ENCODE measurements around the gene PLCG2. TPM values are rescaled to one million over a fixed set of nuclear protein-coding genes. Genes with fewer than 3 reads are reported as not detected.

PLCG2 gene
- total RNA-seq, 2 donors from 2014 or later: 7.4 to 13.4 TPM

DNA sequence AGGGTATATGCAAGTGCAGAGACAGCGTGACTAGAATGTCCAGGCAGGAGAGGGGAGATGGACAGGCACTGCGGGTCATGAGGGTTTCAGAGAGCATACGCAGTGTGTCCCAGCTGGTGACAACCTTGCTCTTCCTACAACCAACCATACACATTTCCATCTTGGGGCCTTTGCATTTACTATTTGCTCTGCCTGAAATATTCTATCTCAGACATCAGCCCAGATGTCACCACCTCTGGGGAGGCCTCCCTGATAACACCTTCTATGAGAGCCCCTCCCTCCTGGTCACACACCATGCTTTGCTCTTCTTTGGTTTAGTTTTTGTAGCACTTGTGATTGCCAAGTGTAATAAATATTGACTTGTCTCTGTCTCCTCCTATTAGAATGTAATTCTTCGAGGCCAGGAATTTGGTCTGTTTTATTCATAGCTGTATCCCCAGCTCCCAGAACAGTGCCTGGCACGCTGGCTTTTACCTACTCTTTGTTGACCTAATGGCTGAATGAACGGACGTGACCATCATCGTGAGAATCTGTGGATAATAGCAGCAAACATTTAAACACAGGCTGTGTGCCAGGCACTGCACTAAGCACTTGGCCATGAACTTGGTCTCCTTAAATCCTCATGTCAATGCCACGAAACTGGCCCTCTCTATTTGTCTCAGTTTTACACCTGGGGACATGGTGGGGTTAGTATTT, 51.9 kb downstream of the PLCG2 start:
- H3K27me3 ChIP-seq: no peaks in the 10 kb centered on the region
- H3K4me1 ChIP-seq: peaks cover 0 to 13% of the 10 kb centered on the region in 2 donors
- H3K27ac ChIP-seq: no peak overlapping the region
- DNase-seq (ENCODE audit: low spot score): no peak
- H3K36me3 ChIP-seq: no peaks in the 10 kb centered on the region
- no peak overlapping the region for H3K4me3 ChIP-seq
- H3K9me3 ChIP-seq: no peaks in the 10 kb centered on the region
- TF ChIP-seq, protein P1, sequence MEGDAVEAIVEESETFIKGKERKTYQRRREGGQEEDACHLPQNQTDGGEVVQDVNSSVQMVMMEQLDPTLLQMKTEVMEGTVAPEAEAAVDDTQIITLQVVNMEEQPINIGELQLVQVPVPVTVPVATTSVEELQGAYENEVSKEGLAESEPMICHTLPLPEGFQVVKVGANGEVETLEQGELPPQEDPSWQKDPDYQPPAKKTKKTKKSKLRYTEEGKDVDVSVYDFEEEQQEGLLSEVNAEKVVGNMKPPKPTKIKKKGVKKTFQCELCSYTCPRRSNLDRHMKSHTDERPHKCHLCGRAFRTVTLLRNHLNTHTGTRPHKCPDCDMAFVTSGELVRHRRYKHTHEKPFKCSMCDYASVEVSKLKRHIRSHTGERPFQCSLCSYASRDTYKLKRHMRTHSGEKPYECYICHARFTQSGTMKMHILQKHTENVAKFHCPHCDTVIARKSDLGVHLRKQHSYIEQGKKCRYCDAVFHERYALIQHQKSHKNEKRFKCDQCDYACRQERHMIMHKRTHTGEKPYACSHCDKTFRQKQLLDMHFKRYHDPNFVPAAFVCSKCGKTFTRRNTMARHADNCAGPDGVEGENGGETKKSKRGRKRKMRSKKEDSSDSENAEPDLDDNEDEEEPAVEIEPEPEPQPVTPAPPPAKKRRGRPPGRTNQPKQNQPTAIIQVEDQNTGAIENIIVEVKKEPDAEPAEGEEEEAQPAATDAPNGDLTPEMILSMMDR (IDR thresholded peaks at IDR 0.05): no peak

DNA sequence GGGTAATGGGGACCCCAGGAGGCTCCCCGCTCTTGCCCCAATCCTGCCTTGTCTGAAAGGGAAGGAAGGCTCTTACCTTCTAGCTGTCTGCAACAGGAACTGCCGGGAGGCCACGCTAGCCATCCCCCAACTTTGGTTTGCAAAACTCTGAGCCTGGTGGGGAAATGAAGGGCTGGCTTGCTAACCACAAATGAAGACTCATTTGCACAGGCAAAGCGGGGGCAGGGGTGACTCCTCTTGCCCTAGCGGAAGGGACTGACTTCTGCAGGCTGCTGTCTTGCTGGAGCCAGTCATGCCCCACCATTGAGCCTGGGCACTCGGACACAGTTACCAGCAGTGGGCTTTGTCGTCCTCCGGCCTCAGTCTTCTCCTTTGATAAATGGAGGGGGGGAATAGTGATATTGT, 52.6 kb downstream of the PLCG2 start:
- Histone ChIP-seq H3K27ac (no peak overlapping the region), H3K4me1 (peaks cover 0 to 13% of the 10 kb centered on the region in 2 donors), H3K4me3 (no peak overlapping the region), H3K9me3 (no peaks in the 10 kb centered on the region), H3K36me3 (no peaks in the 10 kb centered on the region), H3K27me3 (no peaks in the 10 kb centered on the region)
- TF ChIP-seq, protein P1 (IDR thresholded peaks at IDR 0.05): no peak
- DNase-seq (ENCODE audit: low spot score): peak; percentile 63

DNA sequence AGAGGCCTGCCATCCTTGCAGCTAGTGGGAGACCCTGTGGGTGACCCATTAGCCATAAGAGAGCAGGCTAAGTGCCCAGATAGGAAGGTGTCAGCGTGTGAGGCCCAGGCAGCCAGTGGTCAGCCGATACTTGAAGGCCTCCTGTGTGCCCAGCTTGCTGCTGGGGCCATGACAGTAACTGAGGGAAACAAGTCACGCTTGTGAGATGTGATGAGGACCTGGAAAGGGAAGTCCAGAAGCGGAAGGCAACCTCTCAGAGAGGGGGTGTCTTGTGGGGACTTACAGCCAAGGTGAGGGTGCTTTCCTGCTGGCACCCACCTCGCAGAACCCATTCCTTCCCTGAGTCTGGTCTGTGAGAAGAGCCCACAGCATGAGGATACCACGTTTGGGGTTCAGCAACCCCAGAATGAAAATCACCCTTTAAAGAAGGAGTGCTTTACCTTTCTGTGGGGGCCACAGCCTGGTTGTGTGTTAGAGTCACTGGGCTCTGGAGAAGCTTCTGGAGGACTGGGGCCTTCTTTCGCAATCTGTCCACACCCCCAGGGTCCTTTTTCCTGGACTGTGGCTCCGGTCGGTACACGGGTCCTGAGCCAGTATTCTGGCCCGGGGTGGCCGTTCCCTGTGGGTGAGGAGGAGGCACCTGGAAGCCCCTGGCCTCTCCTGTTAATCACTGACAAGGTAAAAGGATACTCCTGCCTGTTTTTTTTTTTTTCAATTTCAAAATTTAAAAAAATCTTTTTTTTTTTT, 53.9 kb downstream of the PLCG2 start:
- no peaks in the 10 kb centered on the region for H3K27me3 ChIP-seq
- H3K36me3 ChIP-seq: no peaks in the 10 kb centered on the region
- TF ChIP-seq, protein P1 (IDR thresholded peaks at IDR 0.05): no peak
- no peak overlapping the region for H3K4me3 ChIP-seq
- no peak for DNase-seq (ENCODE audit: low spot score)
- H3K4me1 ChIP-seq: peaks cover 0 to 13% of the 10 kb centered on the region in 2 donors
- no peaks in the 10 kb centered on the region for H3K9me3 ChIP-seq
- no peak overlapping the region for H3K27ac ChIP-seq

DNA sequence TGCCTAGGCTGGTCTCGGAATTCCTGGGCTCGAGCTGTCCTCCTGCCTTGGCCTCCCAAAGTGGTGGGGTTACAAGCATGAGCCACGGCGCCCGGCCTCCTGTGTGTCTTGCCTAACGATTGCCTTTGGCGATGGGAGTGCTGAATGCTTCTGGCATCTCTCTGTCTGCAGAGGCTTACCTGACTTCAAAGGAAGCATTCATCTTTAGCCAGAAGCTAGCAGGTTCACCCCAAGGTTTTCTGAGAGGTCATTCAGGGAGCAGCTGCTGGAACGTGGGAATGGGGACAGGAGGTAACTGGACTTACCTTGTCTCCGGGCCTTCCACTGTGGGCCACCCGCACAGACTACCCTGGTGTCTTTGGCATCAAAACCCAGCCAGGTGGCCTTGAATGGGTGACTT, 54.7 kb downstream of the PLCG2 start:
- Histone ChIP-seq H3K9me3 (no peaks in the 10 kb centered on the region), H3K27ac (no peak overlapping the region), H3K4me1 (peaks cover 0 to 13% of the 10 kb centered on the region in 2 donors), H3K27me3 (no peaks in the 10 kb centered on the region), H3K36me3 (no peaks in the 10 kb centered on the region), H3K4me3 (no peak overlapping the region)
- TF ChIP-seq, protein P1 (IDR thresholded peaks at IDR 0.05): no peak
- no peak for DNase-seq (ENCODE audit: low spot score)

DNA sequence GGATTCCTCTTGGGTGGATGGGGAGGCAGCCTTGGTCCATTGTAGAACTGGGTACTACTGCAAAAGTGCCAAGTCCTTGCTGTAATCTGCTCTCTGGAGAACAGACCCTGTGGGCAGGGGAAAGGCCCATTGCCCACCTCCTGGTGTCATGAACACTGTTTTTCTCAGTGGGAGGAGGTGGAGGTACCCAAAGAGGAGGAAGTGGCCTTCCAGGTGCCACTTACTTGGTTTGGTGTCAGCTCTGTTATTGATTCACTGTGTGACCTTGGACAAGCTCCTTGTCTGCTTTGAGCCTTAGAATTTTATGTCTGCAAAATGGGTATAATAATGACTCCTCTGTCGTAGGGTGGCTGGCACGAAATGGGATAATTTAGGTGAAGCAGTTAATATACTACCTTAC, 55.8 kb downstream of the PLCG2 start:
- Histone ChIP-seq H3K4me1 (peaks cover 0 to 13% of the 10 kb centered on the region in 2 donors), H3K9me3 (no peaks in the 10 kb centered on the region), H3K36me3 (no peaks in the 10 kb centered on the region), H3K27ac (no peak overlapping the region), H3K27me3 (no peaks in the 10 kb centered on the region), H3K4me3 (no peak overlapping the region)
- DNase-seq (ENCODE audit: low spot score): no peak
- TF ChIP-seq, protein P1 (IDR thresholded peaks at IDR 0.05): no peak

All from right atrium auricular region (tissue), 2 donors.